GM10248 (cell line): ENCODE measurements around the gene KAT6B.

ENCODE experiments used
- CTCF ChIA-PET: fragments of 300-600 bp; sonication (Branson Sonifier 250); formaldehyde crosslinking; extraction: SDS; loops from one replicate; lab custom pipeline; 2021; ENCODE audit warnings: antibody characterized with exemption; lab: Yijun Ruan, JAX
- POLR2A ChIA-PET: fragments of 350-650 bp; sonication (Branson Sonifier 250); formaldehyde crosslinking; extraction: SDS; loops from one replicate; lab custom pipeline; 2020; ENCODE audit warnings: antibody characterized with exemption; lab: Yijun Ruan, JAX
- DNase-seq: peaks from one replicate; pipeline ENCODE4 v3.0.0; 2012; ENCODE audit errors: extremely low spot score
- TF ChIP-seq, protein P1 (sequence below): IDR thresholded peaks from 2 replicates; pipeline ENCODE4 v1.5.1; 2012; ENCODE audit warnings: mild to moderate bottlenecking, low read depth; ENCODE audit errors: extremely low read depth, missing control alignments, control extremely low read depth

The KAT6B gene

GRCh38 chr10:74960670-74961069 lies 134.3 kb downstream of the KAT6B start:
- no peak for DNase-seq
- TF ChIP-seq, protein P1, sequence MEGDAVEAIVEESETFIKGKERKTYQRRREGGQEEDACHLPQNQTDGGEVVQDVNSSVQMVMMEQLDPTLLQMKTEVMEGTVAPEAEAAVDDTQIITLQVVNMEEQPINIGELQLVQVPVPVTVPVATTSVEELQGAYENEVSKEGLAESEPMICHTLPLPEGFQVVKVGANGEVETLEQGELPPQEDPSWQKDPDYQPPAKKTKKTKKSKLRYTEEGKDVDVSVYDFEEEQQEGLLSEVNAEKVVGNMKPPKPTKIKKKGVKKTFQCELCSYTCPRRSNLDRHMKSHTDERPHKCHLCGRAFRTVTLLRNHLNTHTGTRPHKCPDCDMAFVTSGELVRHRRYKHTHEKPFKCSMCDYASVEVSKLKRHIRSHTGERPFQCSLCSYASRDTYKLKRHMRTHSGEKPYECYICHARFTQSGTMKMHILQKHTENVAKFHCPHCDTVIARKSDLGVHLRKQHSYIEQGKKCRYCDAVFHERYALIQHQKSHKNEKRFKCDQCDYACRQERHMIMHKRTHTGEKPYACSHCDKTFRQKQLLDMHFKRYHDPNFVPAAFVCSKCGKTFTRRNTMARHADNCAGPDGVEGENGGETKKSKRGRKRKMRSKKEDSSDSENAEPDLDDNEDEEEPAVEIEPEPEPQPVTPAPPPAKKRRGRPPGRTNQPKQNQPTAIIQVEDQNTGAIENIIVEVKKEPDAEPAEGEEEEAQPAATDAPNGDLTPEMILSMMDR = no peak
- ChIA-PET POLR2A (no interaction called here), CTCF (interaction anchor here (0.6 to 3.7 kb wide), 9 partner anchors 8 to 82 kb away, joined by 3 to 15 read pairs (median 3); no protein-coding TSS in a partner anchor)

- TF ChIP-seq, protein P1 = no peak
- no peak for DNase-seq
- CTCF ChIA-PET = interaction anchor here (1.4 kb wide), 1 partner anchor 20 kb away, joined by 3 read pairs; no protein-coding TSS in a partner anchor
- POLR2A ChIA-PET = no interaction called here
Observed at GRCh38 chr10:74962517-74962916, 136.1 kb downstream of the KAT6B start.

GRCh38 chr10:74963549-74963948 lies 137.1 kb downstream of the KAT6B start:
- TF ChIP-seq, protein P1 = no peak
- DNase-seq = peak; percentile 55
- ChIA-PET CTCF (interaction anchor here (1.2 to 1.4 kb wide), 2 partner anchors 14 to 19 kb away, joined by 3 to 8 read pairs; no protein-coding TSS in a partner anchor), POLR2A (no interaction called here)

GRCh38 chr10:74967911-74968666 lies 141.7 kb downstream of the KAT6B start:
- CTCF ChIA-PET = interaction anchor here (0.8 to 2.9 kb wide), 7 partner anchors 8 to 267 kb away, joined by 3 to 11 read pairs (median 3); partner anchors contain the start of gene COMTD1
- no peak for DNase-seq
- POLR2A ChIA-PET = no interaction called here

DNA sequence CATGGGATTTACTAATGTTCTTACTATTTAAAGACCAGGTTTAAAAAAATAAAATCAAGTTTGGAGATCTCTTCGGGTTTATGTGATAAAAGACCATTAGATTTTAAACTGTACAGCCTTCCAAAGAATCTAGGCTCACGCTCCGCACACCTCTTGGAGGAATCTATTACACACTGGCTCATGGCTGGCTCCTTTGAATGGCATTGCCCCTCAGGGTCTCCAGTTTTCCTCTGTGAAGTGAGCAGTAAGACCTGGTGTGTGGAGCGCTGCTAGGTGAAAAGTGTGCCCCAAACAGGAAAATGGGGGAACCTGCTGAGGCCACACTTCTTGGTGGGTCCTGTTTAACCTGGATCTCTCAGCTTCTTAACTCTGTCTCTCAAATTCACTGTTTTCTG lies 142.3 kb downstream of the KAT6B start:
- DNase-seq = no peak
- ChIA-PET CTCF (interaction anchor here (0.8 to 2.1 kb wide), 3 partner anchors 9 to 14 kb away, joined by 3 to 5 read pairs (median 5); no protein-coding TSS in a partner anchor), POLR2A (no interaction called here)
- TF ChIP-seq, protein P1 = no peak

More at GRCh38 chr10:74967911-74968666, 141.7 kb downstream of the KAT6B start:
- TF ChIP-seq, protein P1 = no peak

GRCh38 chr10:74969093-74969492 lies 142.7 kb downstream of the KAT6B start:
- ChIA-PET POLR2A (no interaction called here), CTCF (interaction anchor here (0.9 to 2.1 kb wide), 4 partner anchors 9 to 46 kb away, joined by 3 to 5 read pairs (median 4); no protein-coding TSS in a partner anchor)
- DNase-seq = no peak
- TF ChIP-seq, protein P1 = no peak
